Astrocyte (in vitro differentiated cells and primary cell): ENCODE data around the gene WDR93. TPM values are rescaled to one million over a fixed set of nuclear protein-coding genes. Genes with fewer than 3 reads are reported as not detected.
A peak's percentile ranks its signal among the peaks of the same experiment; 100 is the strongest.

Source experiments
- DNase-seq: peaks from one replicate; pipeline ENCODE4 v3.0.0-alpha.2; 2010; ENCODE audit warnings: low read depth
- FAIRE-seq: peaks from 2 replicates; lab custom pipeline; 2011; peaks lifted over from hg19 to GRCh38; lab: Jason Lieb, UNC
- H2AFZ ChIP-seq: 2 replicates; pipeline ENCODE4 v1.6.0; 2012; ENCODE audit warnings: low read depth, low read length, inconsistent platforms
- H3K27ac ChIP-seq: 2 replicates; pipeline ENCODE4 v1.5.1; 2011; ENCODE audit warnings: low read depth, low read length, inconsistent platforms
- H3K27me3 ChIP-seq: 2 replicates; pipeline ENCODE4 v1.6.0; 2011; ENCODE audit warnings: low read length, inconsistent platforms; ENCODE audit not compliant: insufficient read depth
- H3K36me3 ChIP-seq: 2 replicates; pipeline ENCODE4 v1.5.1; 2011; ENCODE audit warnings: low read length, inconsistent platforms; ENCODE audit not compliant: insufficient read depth
- H3K4me1 ChIP-seq: 2 replicates; pipeline ENCODE4 v1.5.1; 2011; ENCODE audit warnings: low read length, inconsistent platforms; ENCODE audit not compliant: insufficient read depth
- H3K4me2 ChIP-seq: 2 replicates; pipeline ENCODE4 v1.6.0; 2012; ENCODE audit warnings: low read length, inconsistent platforms
- H3K4me3 ChIP-seq: 2 replicates; pipeline ENCODE4 v1.5.1; 2011; ENCODE audit warnings: low read depth, mild to moderate bottlenecking, low read length, inconsistent platforms; ENCODE audit not compliant: insufficient read depth
- H3K79me2 ChIP-seq: 2 replicates; pipeline ENCODE4 v1.6.0; 2012; ENCODE audit warnings: mild to moderate bottlenecking, low read length, inconsistent platforms; ENCODE audit not compliant: insufficient read depth
- H3K9ac ChIP-seq: 2 replicates; pipeline ENCODE4 v1.6.0; 2012; ENCODE audit warnings: mild to moderate bottlenecking, low read length, inconsistent platforms
- H3K9me3 ChIP-seq: 2 replicates; pipeline ENCODE4 v1.5.1; 2012; ENCODE audit warnings: low read depth, mild to moderate bottlenecking, low read length, inconsistent platforms; ENCODE audit not compliant: insufficient read depth
- H4K20me1 ChIP-seq: 2 replicates; pipeline ENCODE4 v1.6.0; 2012; ENCODE audit warnings: low read length, inconsistent platforms; ENCODE audit not compliant: insufficient read depth
- H3K27ac Mint-ChIP-seq: one replicate; pipeline ENCODE4 v1.8.0; 2021; ENCODE audit warnings: mild to moderate bottlenecking, mixed read lengths; ENCODE audit not compliant: unreplicated experiment
- H3K27me3 Mint-ChIP-seq: one replicate; pipeline ENCODE4 v1.8.0; 2021; ENCODE audit warnings: low read depth, mixed read lengths; ENCODE audit not compliant: unreplicated experiment
- H3K36me3 Mint-ChIP-seq: one replicate; pipeline ENCODE4 v1.8.0; 2021; ENCODE audit warnings: low read depth, mixed read lengths; ENCODE audit not compliant: unreplicated experiment
- H3K4me1 Mint-ChIP-seq: one replicate; pipeline ENCODE4 v1.8.0; 2021; ENCODE audit warnings: low read depth, mixed read lengths; ENCODE audit not compliant: unreplicated experiment
- H3K4me3 Mint-ChIP-seq: one replicate; pipeline ENCODE4 v1.8.0; 2021; ENCODE audit warnings: mild to moderate bottlenecking, moderate library complexity, mixed read lengths; ENCODE audit not compliant: unreplicated experiment
- H3K9me3 Mint-ChIP-seq: one replicate; pipeline ENCODE4 v1.8.0; 2021; ENCODE audit warnings: mild to moderate bottlenecking, mixed read lengths; ENCODE audit not compliant: unreplicated experiment
- EZH2 ChIP-seq: IDR thresholded peaks from 2 replicates; pipeline ENCODE4 v1.6.1; 2012; ENCODE audit warnings: mild to moderate bottlenecking, low read length, inconsistent platforms; ENCODE audit not compliant: insufficient read depth
- total RNA-seq: library from RNA; stranded (reverse); gene quantifications from 2 replicates; pipeline ENCODE4 v1.2.1, GENCODE V29; 2021
- TF ChIP-seq, protein P1 (sequence below): IDR thresholded peaks from 2 replicates; pipeline ENCODE4 v1.5.1; 2011; ENCODE audit warnings: low read depth, mild to moderate bottlenecking, inconsistent platforms, low read length, moderate library complexity; ENCODE audit not compliant: insufficient read depth

WDR93 gene
- total RNA-seq, 1 donor from 2014 or later = not detected

DNA sequence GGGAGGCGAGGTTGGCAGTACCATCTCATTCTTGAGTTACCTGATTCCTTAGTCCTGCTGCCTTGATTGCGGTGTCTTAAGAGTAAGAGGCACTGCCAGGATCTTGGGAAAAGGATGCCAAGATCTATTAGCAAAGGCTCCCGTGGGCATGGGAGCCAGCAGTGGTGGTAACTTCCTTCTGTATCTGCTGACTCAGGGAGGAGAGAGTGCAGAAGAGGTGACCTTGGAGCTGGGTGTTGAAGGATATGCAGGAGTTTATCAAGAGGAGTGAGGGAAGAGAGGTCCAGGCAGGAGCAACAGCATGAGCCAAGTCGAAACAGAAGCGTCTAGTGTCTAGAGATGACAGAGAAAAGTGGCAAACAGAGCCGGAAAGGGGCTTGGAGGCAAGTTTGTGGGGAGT, 90.0 kb downstream of the WDR93 start:
- peaks cover 4% of the 10 kb centered on the region for H3K9me3 Mint-ChIP-seq
- Histone ChIP-seq H3K27ac (no peak overlapping the region), H2AFZ (no peak overlapping the region), H3K9ac (no peak overlapping the region), H4K20me1 (no peaks in the 10 kb centered on the region), H3K36me3 (no peaks in the 10 kb centered on the region), H3K4me2 (no peak overlapping the region), H3K27me3 (no peaks in the 10 kb centered on the region), H3K4me3 (no peak overlapping the region), H3K9me3 (no peaks in the 10 kb centered on the region), H3K79me2 (no peaks in the 10 kb centered on the region), H3K4me1 (peaks cover 18% of the 10 kb centered on the region)
- H3K4me3 Mint-ChIP-seq = peak overlapping the region; percentile 29
- TF ChIP-seq, protein P1, sequence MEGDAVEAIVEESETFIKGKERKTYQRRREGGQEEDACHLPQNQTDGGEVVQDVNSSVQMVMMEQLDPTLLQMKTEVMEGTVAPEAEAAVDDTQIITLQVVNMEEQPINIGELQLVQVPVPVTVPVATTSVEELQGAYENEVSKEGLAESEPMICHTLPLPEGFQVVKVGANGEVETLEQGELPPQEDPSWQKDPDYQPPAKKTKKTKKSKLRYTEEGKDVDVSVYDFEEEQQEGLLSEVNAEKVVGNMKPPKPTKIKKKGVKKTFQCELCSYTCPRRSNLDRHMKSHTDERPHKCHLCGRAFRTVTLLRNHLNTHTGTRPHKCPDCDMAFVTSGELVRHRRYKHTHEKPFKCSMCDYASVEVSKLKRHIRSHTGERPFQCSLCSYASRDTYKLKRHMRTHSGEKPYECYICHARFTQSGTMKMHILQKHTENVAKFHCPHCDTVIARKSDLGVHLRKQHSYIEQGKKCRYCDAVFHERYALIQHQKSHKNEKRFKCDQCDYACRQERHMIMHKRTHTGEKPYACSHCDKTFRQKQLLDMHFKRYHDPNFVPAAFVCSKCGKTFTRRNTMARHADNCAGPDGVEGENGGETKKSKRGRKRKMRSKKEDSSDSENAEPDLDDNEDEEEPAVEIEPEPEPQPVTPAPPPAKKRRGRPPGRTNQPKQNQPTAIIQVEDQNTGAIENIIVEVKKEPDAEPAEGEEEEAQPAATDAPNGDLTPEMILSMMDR = no peak
- no peak for TF ChIP-seq EZH2
- H3K4me1 Mint-ChIP-seq = peaks cover 10% of the 10 kb centered on the region
- FAIRE-seq (no peak), DNase-seq (no peak)
- peaks cover 10% of the 10 kb centered on the region for H3K27me3 Mint-ChIP-seq
- no peak overlapping the region for H3K27ac Mint-ChIP-seq
- no peaks in the 10 kb centered on the region for H3K36me3 Mint-ChIP-seq

DNA sequence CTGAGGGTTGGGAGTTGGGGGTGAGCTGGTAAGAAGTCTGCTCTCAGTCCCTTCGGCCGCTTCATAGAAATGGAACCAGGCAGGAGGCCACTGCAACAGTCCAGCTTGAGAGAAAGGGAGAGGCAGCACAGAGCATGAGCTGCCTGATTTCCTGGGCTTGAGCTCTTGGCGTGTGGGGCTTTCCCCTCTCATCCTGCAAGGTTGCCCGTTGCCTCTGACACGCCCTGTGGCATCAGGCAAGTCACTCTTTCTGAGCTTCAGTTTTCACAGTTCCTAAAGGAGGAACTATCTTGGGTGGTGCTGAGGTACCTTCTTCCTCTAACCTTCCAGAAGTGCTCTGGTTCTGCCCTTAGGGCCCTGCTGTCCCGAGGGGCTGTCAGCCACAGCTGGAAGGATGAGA, 90.4 kb downstream of the WDR93 start:
- Mint-ChIP-seq H3K4me3 (no peak overlapping the region), H3K36me3 (no peaks in the 10 kb centered on the region)

More for the DNA sequence above, 90.4 kb downstream of the WDR93 start:
- Histone ChIP-seq H3K27ac (no peak overlapping the region), H3K27me3 (no peaks in the 10 kb centered on the region), H3K79me2 (no peaks in the 10 kb centered on the region), H3K36me3 (no peaks in the 10 kb centered on the region), H3K4me3 (no peak overlapping the region), H3K4me1 (peaks cover 18% of the 10 kb centered on the region), H3K4me2 (no peak overlapping the region), H3K9ac (no peak overlapping the region), H4K20me1 (no peaks in the 10 kb centered on the region), H3K9me3 (no peaks in the 10 kb centered on the region), H2AFZ (no peak overlapping the region)
- peaks cover 6% of the 10 kb centered on the region for H3K9me3 Mint-ChIP-seq
- peaks cover 10% of the 10 kb centered on the region for H3K27me3 Mint-ChIP-seq
- FAIRE-seq = no peak
- peaks cover 10% of the 10 kb centered on the region for H3K4me1 Mint-ChIP-seq
- no peak for DNase-seq
- TF ChIP-seq, protein P1 = no peak
- no peak for TF ChIP-seq EZH2
- no peak overlapping the region for H3K27ac Mint-ChIP-seq
